ENCODE measurements around the gene CCND1. TPM values are rescaled to one million over a fixed set of nuclear protein-coding genes. Genes with fewer than 3 reads are reported as not detected.

The CCND1 gene
- total RNA-seq, 2 donors from 2014 or later, result 150 to 169 TPM

- DNase-seq, result no peak
- intact Hi-C loops (cut with DNase I), result loop anchor here in 1 of 2 donors (5.0 kb wide), 1 partner anchor 546 kb away; no protein-coding TSS in a partner anchor
Observed at GRCh38 chr11:69647761-69648497, 7.0 kb downstream of the CCND1 start.

GRCh38 chr11:69648679-69649575 lies 8.0 kb downstream of the CCND1 start:
- DNase-seq (no peak), ATAC-seq (no peak)
- intact Hi-C loops (cut with DNase I), result loop anchor here in 1 of 2 donors (5.0 kb wide), 1 partner anchor 547 kb away; no protein-coding TSS in a partner anchor

More at GRCh38 chr11:69647761-69648497, 7.0 kb downstream of the CCND1 start:
- ATAC-seq, result no peak

- intact Hi-C loops (cut with DNase I), result loop anchor here in 1 of 2 donors (5.0 kb wide), 1 partner anchor 547 kb away; no protein-coding TSS in a partner anchor
- DNase-seq (no peak), ATAC-seq (no peak)
Observed at GRCh38 chr11:69649576-69649900, 8.6 kb downstream of the CCND1 start.

- intact Hi-C loops (cut with DNase I), result no loop called here
- DNase-seq, result no peak
- ATAC-seq, result no peak
Observed at GRCh38 chr11:69650081-69650831, 9.3 kb downstream of the CCND1 start.

- DNase-seq, result no peak
- intact Hi-C loops (cut with DNase I), result no loop called here
- ATAC-seq, result no peak
Observed at GRCh38 chr11:69650832-69651344, 9.9 kb downstream of the CCND1 start.

- ATAC-seq (no peak), DNase-seq (no peak)
- intact Hi-C loops (cut with DNase I), result no loop called here
Observed at GRCh38 chr11:69651834-69652620, 11.1 kb downstream of the CCND1 start.

- ATAC-seq (no peak), DNase-seq (no peak)
- intact Hi-C loops (cut with DNase I), result no loop called here
Observed at GRCh38 chr11:69652999-69653398, 12.0 kb downstream of the CCND1 start.

- no peak for ATAC-seq
- intact Hi-C loops (cut with DNase I), result no loop called here
- no peak for DNase-seq
Observed at GRCh38 chr11:69653406-69653960, 12.5 kb downstream of the CCND1 start.

GRCh38 chr11:69654001-69654659 lies 13.2 kb downstream of the CCND1 start:
- no peak for ATAC-seq
- DNase-seq, result no peak
- intact Hi-C loops (cut with DNase I), result no loop called here

- ATAC-seq, result peak in 1 of 2 donors; percentile 24
- DNase-seq, result no peak
- intact Hi-C loops (cut with DNase I), result no loop called here
Observed at GRCh38 chr11:69654660-69655478, 13.9 kb downstream of the CCND1 start.

- intact Hi-C loops (cut with DNase I), result no loop called here
- no peak for ATAC-seq
- no peak for DNase-seq
Observed at GRCh38 chr11:69655479-69656428, 14.8 kb downstream of the CCND1 start.

GRCh38 chr11:69656536-69657455 lies 15.8 kb downstream of the CCND1 start:
- no peak for DNase-seq

DNA sequence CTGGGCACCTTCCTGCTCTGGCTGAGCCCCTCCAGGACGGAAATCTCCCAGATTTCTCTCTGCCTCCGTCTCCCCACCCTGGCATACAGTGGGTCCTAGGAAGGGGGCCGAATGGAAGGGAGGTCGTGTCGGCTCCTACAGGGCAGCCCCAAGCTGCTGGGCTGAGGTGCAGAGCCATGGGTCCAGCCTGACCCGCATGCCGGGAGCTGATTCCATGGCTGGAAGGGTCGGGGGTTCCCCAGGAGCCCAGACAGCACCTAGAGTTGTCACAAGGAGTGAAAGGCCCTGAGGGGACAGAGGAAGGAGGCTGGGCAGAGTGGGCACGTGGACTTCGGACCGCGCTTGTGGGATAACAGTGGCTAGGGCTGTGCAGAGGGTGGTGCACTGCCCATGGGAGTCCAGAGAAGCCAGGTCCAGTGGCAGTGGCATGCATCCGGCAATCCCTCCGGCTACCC lies 16.5 kb downstream of the CCND1 start:
- ATAC-seq (no peak), DNase-seq (no peak)
- intact Hi-C loops (cut with DNase I), result no loop called here

More at GRCh38 chr11:69656536-69657455, 15.8 kb downstream of the CCND1 start:
- intact Hi-C loops (cut with DNase I), result no loop called here
- no peak for ATAC-seq

- intact Hi-C loops (cut with DNase I), result no loop called here
- ATAC-seq (no peak), DNase-seq (no peak)
Observed at GRCh38 chr11:69657911-69658625, 17.1 kb downstream of the CCND1 start.

All from left cardiac atrium (tissue), 4 donors.